Testis (tissue), 2 donors: ENCODE measurements around the gene NRIP1.

Source experiments
- CTCF ChIP-seq, 3 experiments: fragments of 450-650 bp in 2 of 3; fragments of 200-600 bp in 1 of 3; sonication (generic) in 1 of 3; IDR thresholded peaks; one replicate each; pipeline ENCODE4 v1.5.1; 2016 to 2019; ENCODE audit warnings: antibody characterized with exemption in 3 of 3, mild to moderate bottlenecking in 2 of 3, moderate library complexity in 1 of 3
- POLR2A ChIP-seq: fragments of 450-650 bp; IDR thresholded peaks from one replicate; pipeline ENCODE4 v1.6.1; 2017; ENCODE audit warnings: antibody characterized with exemption, mild to moderate bottlenecking, moderate library complexity

GRCh38 chr21:14949603-14950002 is 115.2 kb downstream of the NRIP1 start:
- TF ChIP-seq POLR2A (no peak), CTCF (IDR thresholded peaks at IDR 0.05) (no peak)
